Hippocampal formation (tissue), 2 donors: ENCODE measurements around the gene SUOX.
A peak's percentile ranks its signal among the peaks of the same experiment; 100 is the strongest.
"Not testable (repeated sequence)": the region's sequence is repeated elsewhere in the genome, so short reads cannot be mapped to it uniquely, and the experiment has no call there.

Source experiments
- DNase-seq, 2 donors: peaks; one replicate each; lab custom pipeline; 2025; lab: John Stamatoyannopoulos, UW

Gene SUOX

DNA sequence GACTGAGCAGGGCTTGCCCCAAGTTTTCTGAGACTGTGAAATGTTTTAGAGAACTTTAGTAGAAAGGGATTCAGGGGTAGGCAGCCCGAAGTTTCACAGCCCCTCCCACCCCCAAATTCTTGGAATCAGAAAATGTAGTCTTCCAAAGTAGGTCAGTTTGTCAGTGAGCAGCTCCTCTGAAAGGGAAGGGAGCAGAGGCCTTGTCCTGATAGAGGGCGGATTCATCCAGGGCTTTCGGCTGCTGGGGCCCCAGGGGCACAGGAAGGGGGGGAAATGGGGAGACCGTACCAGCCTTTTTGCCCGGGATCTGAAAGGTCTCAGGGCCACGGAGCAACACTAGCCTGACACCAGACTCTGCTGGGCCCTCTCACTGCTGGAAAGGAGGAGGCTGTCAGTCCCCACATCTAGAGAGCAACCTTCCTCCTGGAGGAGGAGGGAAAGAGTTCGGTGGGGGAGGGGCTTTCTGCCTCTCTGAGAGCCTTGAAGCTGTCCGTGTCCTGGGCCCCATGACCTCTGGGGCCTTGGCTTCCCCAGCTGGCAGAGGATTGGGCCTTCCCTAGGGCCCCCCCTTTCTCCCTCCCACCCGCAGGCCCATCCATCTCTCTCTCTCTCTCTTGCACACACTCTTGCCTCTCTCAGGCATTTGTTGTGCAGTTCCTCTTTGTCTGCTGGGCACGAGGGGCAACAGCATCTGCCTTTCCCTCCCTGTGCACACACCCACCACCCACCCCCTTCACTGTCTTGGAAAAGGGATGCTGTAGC, 23.5 kb downstream of the SUOX start, which contains the start of gene IKZF4:
Gene IKZF4, plus strand, starts transcription at position 621 of the 762 bp plus-strand sequence. CDS start 451 bp downstream, outside the sequence.
- DNase-seq = peak in 1 of 2 donors; percentile 32

- no peak for DNase-seq
Observed at GRCh38 chr12:56021889-56022497, 24.9 kb downstream of the SUOX start.

- DNase-seq = no peak
Observed at GRCh38 chr12:56028511-56029165, 31.6 kb downstream of the SUOX start.

DNA sequence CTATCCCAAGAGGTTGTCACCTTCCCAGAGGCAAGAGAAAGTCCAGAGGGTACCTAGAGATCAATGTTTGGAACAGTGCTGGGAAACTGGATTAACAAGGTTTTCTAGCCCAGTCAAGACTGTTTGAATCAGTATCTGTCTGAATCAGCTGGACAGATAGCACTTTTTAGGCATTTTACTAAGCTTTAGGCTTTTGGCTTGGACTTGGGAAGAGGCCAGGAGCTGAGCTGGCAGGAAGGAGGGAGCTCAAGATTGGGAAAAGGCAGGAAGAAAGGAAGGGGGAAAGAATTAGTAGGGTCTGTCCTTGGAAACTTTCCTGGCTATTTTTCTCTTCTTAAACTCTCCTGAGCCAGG, 32.1 kb downstream of the SUOX start:
- no peak for DNase-seq

DNA sequence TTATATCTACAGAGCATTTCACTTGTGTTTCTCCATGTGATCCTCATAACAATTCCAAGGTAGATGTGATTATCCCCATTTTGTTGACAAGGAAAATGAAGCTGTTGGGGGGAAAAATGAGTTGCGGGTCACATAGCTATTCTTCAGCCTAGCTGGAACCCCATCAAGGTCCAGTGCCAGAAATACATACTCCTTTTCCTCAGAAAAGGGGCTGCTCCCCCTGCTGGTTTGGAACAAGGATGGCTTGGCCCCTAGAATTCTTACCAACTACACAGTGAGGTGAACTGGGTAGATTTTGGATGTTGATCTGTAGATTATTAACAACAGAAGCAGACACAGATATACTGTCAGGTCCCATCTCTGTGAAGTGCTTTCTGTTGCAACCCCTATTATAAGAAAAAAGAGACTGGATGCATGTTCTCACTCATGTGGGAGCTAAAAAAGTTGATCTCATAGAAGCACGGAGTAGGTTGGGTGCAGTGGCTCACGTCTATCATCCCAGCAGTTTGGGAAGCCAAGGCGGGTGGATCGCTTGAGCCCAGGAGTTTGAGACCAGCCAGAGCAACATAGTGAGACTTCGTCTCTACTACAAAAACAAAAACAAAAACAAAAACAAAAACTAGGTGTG, 32.7 kb downstream of the SUOX start:
- DNase-seq = peak in 1 of 2 donors; percentile 2

GRCh38 chr12:56031987-56032386, 34.9 kb downstream of the SUOX start:
- DNase-seq = no peak

GRCh38 chr12:56034586-56035332, 37.7 kb downstream of the SUOX start:
- no peak for DNase-seq

GRCh38 chr12:56037161-56037560, 40.1 kb downstream of the SUOX start:
- no peak for DNase-seq

DNA sequence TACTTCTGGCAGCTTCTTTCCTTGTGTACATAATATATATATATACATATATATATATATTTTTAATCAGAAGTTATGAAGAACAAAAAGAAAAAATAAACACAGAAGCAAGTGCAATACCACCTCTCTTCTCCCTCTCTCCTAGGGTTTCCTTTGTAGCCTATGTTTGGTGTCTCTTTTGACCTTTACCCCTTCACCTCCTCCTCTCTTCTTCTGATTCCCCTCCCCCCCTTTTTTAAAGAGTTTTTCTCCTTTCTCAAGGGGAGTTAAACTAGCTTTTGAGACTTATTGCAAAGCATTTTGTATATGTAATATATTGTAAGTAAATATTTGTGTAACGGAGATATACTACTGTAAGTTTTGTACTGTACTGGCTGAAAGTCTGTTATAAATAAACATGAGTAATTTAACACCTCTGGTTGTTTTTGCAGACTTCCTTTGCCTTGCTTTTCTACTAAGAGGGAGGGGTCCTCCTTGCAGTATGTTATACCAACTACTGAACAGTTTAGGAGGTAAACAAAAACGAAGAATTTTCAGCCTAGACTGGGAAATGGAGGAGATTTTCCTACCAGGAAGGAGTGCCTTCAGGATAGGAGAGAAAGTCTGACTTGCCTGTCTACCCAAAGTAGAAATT, 41.1 kb downstream of the SUOX start:
- DNase-seq = no peak

DNA sequence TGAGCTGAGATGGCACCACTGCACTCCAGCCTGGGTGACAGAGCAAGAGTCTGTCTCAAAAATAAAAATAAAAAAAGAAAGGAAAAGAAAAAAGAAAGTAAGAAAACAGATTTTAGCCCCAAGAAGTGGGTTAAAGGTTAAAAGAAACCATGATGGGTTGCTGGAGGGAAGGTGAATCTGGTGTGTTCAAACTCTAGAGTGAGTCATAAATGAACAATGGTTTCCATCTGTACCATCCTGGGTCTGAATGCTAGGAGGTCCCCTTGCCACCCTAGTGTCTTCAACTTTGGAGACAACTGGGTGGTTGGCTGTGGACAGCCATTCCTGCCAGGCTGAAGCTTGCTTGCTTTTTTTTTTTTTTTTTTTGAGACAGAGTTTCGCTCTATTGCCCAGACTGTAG, 43.1 kb downstream of the SUOX start:
- DNase-seq = no peak

GRCh38 chr12:56040963-56041551, 44.0 kb downstream of the SUOX start:
- no peak for DNase-seq

- peak; percentile 90 to 97 for DNase-seq
Observed at GRCh38 chr12:56041552-56042429, 44.7 kb downstream of the SUOX start, which contains the start of gene RPS26. RPS26 (plus strand) TSS chr12:56041918; CDS start chr12:56042167, 249 bp downstream.

GRCh38 chr12:56042430-56042813, 45.3 kb downstream of the SUOX start:
- DNase-seq = not testable (repeated sequence)

DNA sequence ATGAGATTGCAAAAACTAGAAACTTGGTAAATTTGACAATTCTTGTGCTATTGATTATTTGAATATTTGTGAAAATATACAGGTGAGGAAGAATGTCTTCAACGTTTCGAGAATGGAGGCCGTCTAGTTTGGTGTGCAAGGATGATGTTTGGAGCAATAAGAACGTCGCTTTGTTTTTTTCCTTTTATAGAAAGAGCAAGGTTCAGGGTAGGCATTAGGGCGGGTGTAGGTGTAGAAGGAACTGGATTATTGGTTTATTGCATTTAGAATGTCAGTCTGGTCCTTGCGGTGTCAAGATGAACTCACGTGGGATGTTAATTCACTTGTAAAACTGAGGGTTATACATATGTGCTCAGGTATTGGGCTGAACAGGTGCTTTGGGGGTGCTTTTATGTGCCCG, 45.8 kb downstream of the SUOX start:
- DNase-seq = no peak

DNA sequence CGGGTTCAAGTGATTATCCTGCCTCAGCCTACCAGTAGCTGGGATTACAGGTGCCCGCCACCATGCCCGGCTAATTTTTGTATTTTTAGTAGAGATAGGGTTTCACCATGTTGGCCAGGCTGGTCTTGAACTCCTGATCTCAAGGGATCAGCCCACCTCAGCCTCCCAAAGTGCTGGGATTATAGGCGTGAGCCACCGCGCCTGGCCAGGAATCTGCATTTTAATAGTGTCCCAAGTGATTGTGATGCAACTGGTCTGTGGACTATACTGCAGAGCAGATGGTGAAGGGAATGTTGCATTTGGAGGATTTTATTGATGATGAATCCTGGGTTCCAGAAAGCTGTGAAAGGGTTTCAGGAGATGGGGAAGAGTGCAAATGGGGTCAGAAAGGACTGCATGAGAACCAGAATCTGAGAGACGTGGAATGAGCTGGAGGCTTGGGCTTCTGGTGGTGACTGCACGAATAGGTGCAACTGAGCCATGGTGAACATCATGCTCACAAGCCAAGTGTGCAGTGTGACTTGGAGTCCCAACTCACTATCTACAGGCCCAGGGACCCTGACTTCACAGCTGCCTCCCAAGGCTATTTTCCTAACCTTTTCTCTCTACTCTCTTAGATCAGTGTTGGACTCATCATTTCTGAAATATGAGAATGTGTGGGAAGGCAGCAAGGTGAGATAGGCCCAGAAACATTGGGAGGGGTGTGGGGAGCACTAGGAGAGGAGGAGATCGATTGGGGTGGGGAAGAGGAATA, 49.1 kb downstream of the SUOX start:
- DNase-seq = no peak

GRCh38 chr12:56053407-56053893, 56.4 kb downstream of the SUOX start:
- no peak for DNase-seq
